Stimulated activated CD4-positive, alpha-beta T cell treated with anti-CD3 and anti-CD28 coated beads, Interleukin-15, amount 100 ng/mL, for 48 hours (primary cell): ENCODE measurements around the gene JSRP1.

ENCODE experiments used
- DNase-seq, 2 donors: peaks; one replicate each; pipeline ENCODE4 v3.0.0-alpha.2; 2020; ENCODE audit warnings: low read depth in 2 of 2

JSRP1 gene

DNA sequence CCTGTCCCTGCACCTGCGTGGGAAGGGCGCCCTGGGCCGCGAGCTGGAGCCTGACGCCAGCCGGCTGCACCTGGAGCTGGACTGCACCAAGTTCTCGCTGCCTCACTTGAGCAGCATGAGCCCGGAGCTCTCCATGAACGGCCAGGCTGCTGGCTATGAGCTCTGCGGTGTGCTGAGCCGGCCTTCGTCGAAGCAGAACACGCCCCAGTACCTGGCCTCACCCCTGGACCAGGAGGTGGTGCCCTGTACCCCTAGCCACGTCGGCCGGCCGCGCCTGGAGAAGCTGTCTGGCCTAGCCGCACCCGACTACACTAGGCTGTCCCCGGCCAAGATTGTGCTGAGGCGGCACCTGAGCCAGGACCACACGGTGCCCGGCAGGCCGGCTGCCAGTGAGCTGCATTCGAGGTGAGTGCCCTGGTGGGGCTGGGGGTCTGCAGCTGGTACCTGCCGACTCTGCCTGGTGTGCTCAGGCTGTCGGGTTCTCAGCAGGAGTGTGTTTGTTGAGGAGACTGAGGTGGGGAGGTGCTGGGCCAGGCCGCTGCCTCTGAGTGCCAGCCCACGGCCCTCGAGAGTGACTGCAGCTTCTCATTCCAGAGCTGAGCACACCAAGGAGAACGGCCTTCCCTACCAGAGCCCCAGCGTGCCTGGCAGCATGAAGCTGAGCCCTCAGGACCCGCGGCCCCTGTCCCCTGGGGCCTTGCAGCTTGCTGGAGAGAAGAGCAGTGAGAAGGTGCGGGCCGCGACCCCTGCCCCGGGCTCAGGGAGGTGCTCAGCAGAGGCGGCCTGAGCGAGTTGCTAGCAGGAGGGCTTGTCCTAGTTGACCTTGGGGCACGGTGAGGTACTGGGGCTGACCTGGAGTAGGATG, 39.6 kb downstream of the JSRP1 start:
- DNase-seq, result no peak

DNA sequence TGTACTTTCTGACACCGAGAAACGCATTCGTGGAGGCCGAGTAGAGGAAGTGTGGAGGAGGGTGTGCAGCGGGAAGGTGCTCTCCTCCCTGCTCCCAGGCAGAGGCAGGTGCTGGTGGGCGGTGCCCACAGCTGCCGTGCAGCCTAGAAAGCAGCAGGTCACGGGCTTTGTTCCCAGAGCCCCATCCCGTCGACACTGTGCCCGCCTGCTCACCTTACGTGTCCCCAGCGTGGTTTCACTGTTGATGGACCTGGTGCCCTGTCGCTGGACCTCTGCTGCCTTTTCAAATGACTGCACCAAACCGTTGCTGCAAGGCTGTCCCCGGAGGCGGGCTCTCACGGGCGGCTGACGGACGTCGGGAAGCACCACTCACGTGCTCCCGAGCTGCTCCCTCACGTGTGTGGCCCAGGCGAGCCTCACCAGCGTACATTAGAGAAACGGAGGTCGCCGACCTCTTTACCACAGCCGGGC, 40.9 kb downstream of the JSRP1 start:
- DNase-seq, result no peak

DNA sequence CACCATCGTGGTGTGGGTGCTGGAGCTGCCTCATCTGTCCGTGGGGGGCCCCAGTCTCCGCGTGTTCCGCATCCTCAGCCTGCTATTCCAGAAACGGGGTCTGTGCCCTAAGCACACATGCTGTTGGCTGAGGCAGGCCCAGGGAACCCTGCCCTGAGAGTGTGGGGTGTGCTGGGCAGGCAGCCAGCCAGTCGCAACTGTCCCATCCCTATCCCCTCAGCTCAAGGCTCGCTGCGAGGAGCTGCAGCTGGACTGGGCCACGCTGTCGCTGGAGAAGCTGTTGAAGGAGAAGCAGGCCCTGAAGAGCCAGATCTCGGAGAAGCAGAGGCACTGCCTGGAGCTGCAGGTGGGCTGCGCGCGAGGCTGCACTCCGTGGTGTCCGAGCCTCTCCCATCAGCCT, 42.0 kb downstream of the JSRP1 start:
- no peak for DNase-seq

DNA sequence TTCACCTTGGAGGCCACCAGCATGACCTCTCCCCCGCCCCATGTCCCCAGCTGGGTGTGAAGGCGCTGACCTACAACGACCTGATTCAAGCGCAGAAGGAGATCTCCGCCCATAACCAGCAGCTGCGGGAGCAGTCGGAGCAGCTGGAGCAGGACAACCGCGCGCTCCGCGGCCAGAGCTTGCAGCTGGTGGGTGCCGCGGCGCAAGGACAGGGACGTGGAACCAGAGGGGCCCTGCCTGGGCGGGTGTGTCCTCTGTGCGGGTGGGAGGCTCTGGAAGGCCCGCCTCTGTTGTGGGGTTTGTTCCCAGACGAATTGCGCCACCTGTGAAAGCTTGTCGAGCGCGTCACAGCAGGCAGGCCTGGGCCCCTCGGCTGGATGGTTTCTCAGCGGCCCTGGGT, 42.4 kb downstream of the JSRP1 start:
- no peak for DNase-seq

DNA sequence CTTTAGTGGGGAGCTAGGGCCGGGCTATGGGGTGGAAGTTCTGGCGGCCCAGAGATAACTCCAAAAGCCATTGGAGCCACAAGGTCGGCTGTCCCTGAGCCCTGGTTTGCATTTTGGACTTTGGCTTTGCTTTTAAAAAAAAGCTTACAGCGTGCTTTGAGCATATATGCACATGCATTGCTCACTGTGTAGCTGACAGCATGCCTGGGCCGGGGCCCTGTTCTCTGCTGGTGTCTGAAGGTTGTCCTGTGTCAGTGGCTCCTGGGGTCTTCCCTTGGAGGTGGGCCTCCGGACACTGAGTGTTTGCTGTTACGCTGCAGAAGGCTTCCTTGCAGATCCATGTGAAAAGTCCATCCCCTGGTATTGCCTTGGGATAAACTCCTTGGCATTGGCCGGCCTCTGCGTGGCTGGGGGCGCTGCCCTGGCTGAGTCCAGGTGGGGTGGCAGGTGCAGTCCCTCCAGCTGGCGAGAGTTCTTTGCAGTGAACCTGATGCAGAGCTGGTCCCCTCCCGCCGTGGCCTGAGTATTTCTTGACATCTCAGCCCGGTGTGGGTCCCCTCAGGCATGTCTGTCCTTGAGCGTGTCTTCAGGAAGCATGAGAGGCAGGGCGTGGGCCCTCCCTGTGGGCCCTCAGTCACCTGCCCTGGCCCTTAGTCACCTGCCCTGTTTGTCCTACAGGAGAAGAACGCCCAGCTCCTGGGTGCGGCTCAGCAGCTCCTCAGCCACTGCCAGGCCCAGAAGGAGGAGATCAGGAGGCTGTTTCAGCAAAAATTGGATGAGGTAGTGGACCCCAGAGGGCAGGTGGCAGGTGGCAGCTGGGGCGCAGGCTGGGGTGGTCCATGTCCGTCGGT, 43.1 kb downstream of the JSRP1 start:
- no peak for DNase-seq

DNA sequence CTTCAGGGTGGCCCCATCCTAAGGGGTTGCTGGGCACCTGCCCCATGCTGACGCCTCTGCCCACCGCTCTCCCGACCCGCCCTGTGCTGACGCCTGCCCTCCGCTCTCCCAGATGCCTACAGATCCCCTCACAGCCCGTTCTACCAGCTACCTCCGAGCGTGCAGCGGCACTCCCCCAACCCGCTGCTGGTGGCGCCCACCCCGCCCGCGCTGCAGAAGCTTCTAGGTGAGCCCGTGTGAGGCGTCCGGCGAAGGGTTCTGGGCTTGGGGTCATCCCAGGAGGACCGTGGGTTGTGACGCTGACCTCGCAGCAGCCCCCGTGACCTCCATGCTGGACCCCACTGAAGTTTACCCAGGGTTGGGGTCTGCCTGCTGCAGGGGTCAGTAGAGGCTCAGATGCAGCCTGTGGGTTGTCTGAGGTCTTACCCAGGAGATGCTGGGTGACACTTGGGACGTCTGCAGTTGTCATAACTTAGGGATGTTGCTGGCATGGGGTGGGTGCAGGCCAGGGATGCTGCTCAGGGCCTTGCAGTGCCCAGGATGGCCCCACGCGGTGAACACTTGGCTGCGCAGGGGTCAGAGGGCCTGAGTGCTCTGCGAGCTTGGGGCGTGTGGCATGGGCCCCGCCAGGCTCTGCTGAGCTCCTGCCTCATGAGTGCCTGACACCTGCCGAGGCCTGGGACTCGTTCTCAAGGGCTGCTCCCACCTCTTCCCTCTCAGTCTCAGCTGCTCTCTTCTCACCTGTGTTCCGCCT, 45.1 kb downstream of the JSRP1 start:
- no peak for DNase-seq

DNA sequence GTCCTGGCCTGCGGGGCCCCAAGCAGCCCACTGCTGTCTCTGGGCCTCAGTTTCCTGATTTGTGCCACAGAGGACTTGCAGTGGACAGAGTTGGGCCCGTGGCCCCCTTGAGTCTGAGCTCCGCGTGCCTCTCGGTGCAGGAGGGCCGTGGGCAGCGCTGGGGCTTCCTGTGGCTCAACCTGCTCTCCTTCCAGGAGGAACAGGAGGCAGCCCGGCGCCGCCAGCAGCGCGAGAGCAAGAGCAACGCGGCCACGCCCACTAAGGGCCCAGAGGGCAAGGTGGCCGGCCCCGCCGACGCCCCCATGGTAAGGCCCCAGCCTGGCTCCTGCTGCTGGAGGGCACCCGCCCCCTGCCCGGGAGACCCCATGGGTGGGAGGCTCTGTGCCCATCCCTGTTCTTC, 46.0 kb downstream of the JSRP1 start:
- no peak for DNase-seq

DNA sequence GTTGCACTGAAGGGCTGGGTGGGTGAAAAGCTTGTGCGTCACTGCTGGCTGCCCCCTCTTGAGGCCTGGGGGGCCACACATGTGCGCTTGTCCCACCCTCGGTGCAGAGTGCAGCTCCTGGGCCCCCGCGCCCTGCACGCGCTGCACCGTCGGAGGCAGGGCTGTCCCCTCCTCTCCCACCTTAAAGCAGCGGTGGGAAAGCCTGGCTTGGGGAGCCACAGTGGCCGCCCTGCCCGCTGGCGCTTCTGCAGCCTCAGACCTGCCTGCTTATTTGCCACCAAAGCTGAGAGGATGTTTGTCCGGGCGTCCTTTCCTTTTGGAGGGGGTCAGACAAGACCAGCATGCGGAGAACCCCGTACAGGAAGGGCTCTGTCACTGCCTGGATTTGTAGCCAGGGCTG, 46.8 kb downstream of the JSRP1 start:
- no peak for DNase-seq

DNA sequence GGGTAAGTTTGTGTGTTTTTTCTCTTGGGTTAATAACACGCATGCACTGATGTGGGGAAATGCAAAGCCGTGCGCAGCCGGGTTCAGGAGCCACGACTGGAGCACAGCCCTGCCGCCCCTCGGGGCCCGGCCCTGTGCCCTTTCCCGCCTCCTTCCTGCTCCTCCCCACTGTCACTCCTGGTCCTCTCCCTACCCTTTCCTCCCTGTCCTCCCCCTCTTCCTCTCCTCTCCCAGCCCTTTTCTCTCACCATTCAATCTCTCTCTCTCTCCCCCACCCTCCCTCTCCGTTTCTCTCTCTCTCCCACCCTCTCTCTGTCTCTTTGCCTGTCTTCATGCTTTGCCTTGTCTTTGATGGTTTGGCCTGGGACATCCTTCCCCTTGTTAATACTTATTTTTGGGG, 47.2 kb downstream of the JSRP1 start:
- no peak for DNase-seq

DNA sequence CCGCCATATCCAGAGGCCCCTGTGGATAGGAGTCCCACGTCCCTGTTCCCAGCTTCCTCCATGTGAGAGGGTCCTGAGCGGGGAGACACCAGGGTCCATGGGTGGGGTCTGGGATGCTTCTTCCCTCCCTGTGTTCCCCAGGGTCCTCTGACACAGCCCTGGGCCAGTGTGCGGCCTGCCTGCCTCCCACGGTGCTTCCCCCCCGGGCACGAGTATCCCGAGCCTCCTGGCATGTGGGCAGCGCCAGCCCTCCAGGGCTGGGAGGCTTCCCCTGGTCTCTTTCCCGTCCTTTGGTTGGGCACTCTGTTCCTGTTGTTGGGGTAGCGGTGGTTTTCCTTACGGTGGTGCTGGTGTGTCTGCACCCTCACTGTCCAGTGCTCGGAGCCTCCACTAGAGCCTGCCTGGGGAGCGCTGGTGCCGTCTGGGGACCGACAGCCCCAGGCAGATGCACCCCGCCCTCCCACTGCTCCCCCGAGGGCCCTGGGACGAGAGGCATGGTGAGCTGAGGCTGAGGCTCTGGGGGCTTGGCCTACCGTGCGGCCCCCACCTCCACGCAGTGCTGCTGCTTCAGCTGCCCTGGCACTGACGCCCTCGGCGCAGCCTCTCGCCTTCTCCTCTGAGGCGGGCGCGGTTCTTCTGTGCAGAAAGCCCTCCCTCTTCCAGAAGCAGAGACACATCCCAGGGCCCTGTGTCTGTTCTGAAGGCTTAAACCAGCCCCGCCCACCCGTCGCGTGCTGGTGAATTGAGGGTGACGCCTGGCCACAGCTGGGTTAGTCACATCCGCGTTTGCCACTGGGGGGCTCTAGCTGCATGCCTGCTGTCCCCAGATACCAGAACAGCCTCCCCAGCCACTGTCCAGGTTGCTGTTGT, 48.0 kb downstream of the JSRP1 start:
- no peak for DNase-seq

DNA sequence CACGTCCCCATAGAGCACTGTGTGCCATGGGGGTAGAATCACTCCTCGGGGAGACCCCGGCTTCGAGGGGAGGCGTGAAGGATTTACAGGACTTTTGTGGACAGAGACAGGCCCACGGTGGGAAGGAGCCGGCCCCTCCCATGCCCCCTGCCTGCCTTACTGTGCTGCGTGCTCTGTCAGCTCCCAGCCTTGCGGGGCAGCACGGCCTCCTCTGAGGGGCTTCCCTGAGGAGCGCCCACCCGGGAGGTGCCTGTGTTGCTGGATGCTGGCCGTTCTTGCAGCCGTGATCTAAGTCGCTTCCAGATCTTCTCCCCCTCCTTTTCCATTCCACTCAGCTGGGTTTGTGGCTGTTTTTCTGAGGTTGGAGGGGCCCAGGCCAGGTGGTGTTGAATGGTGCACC, 49.2 kb downstream of the JSRP1 start:
- no peak for DNase-seq

DNA sequence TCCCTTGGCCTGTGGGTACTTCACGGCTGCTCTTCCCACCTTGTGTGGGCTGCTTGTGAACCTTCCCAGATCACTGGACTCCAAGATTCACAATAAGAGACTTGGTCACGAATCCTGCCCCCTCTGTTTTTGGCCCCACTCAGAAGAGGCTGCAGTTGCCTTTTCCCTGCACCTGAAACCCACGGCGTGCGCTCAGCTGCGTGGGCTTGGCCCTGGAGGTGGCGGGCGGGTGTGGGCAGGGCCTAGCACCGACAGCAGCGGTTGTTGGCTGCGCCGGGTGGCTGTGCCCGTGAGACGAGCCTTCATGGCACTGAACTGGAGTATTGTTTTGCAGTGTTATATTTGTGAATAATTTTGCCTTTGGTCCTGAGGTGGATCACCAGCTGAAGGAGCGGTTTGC, 53.9 kb downstream of the JSRP1 start:
- DNase-seq, result no peak
